Activated CD8-positive, alpha-beta memory T cell treated with anti-CD3 and anti-CD28 coated beads for 1 hour (primary cell): ENCODE results near the gene THAP9.
"Not testable (repeated sequence)": the region's sequence is repeated elsewhere in the genome, so short reads cannot be mapped to it uniquely, and the experiment has no call there.

Experiments
- DNase-seq, 2 donors: peaks; one replicate each; pipeline ENCODE4 v3.0.0-alpha.2; 2020; ENCODE audit warnings: low read depth in 1 of 2; ENCODE audit errors: extremely low read depth in 1 of 2

THAP9 gene

GRCh38 chr4:82893942-82894341 is 6.6 kb upstream of the THAP9 start:
- no peak for DNase-seq

GRCh38 chr4:82896755-82897154 is 3.8 kb upstream of the THAP9 start:
- no peak for DNase-seq

DNA sequence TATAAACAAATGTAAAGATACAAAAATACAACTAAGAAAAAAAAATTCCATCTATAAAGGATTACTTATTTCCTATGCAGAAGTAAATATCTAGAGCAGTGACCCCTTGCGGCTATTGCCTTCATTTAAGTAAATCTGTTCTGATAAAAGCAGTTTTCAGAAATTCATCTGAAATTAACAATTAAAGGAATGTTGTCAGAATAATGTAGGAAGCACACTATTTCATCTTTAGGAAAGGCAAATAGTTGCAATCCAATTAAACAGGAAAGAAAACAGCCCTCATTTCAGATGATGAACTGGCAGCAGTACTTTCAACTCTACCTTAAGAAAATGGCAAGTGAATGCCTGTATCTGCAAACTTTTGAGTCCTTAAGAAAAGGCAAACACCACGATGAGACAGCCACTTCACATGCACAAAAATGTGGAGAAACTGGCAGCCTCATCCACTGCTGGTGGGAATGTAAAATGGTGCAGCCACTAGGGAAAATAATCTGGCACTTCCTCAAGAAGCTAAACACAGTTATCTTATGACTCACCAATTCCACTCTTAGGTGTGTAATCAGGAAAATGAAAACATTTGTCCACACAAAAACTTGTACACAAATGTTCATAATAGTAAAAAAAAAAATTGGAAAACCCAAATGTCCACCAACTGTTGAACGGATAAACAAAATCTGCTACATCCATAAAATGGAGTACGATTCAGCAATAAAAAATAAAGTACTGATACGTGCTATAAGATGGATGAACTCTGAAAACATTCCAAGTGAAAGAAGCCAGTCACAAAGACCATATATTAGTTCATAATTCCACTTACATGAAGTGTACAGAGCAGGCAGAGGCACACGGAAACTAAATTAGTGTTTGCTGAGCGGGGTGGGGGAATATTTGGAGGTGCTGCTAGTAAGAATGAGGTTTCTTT is 2.0 kb upstream of the THAP9 start:
- no peak for DNase-seq

- DNase-seq = no peak
Measured at GRCh38 chr4:82899374-82900065, 1.0 kb upstream of the THAP9 start.

DNA sequence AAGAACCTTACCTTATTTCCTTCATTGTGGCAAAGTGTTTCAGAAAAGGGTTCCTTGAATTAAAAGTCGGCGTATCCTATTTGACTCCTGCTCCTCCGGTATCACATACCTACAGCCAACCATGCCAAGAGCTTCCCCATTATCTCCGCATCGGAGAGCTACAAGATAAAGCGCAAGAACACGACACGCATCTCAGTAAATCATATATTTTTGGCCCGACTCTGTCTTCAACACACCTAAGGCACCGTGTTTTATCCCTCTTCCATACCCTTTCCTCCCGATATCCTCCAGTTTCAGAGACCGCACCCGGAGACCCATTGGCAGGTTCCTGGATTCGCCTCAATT is 497 bp upstream of the THAP9 start:
- no peak for DNase-seq

DNA sequence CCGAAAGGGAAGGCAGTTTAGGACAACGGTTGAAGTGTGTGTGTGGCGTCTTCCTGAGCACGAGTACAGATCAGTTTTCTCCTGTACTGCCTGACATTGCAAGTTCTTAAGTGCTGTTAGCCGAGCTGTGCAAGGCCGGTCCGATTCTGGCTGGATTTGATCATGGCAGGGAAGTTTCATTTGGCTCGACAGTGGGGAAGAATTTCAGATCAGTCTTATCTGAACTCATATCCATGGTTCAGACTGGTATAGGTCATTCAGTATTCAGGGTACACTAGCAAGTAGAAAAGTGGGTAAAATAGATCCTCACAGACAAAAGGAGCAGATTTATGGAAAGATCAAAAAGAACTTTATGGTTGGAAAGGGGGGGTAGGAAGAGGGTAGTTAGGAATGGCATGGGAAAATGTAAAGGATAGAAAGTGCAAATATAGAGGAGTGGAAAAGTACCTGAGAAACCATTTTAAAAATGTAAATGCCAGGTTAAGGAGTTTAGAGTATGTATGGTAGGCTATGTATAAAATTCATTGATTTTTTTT is 716 bp downstream of the THAP9 start:
- DNase-seq = no peak

- DNase-seq = no peak
Measured at GRCh38 chr4:82903737-82904136, 3.2 kb downstream of the THAP9 start.

- DNase-seq = no peak
Measured at GRCh38 chr4:82905205-82905604, 4.7 kb downstream of the THAP9 start.

GRCh38 chr4:82906469-82906868 is 5.9 kb downstream of the THAP9 start:
- no peak for DNase-seq

GRCh38 chr4:82909326-82909725 is 8.8 kb downstream of the THAP9 start:
- DNase-seq = no peak

GRCh38 chr4:82913305-82913704 is 12.8 kb downstream of the THAP9 start:
- no peak for DNase-seq

DNA sequence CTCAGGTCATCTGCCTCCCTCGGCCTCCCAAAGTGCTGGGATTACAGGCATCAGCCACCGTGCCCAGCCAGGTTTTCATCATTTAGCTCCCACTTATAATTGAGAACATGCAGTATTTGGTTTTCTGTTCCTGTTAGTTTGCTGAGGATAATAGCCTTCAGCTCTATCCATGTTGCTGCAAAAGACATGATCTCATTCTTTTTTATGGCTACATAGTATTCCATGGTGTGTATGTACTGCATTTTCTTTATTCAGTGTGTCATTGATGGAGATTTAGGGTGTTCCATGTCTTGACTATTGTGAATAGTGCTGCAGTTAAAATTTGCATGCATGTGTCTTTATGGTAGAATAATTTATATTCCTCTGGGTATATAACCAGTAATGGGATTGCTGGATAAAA is 13.4 kb downstream of the THAP9 start:
- DNase-seq = not testable (repeated sequence)

- DNase-seq = no peak
Measured at GRCh38 chr4:82918091-82918490, 17.6 kb downstream of the THAP9 start.

GRCh38 chr4:82919386-82919785 is 18.9 kb downstream of the THAP9 start:
- DNase-seq = no peak

DNA sequence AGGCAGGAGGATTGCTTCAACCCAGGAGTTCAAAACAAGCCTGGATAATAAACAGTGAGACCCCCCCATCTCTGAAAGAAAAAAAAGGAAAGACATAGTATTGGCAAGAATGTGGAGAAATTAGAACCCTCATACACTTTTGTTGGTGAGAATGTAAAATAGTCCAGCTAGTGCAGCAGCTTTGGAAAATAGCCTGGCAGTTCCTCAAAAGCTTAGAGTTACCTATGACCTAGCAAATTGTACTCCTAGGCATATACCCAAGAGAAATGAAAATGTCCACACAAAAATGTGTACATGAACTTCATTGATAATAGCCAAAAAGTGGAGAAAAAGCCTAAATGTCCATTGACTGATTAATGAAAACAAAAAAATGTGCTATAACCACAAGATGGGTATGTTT is 21.3 kb downstream of the THAP9 start:
- no peak for DNase-seq

DNA sequence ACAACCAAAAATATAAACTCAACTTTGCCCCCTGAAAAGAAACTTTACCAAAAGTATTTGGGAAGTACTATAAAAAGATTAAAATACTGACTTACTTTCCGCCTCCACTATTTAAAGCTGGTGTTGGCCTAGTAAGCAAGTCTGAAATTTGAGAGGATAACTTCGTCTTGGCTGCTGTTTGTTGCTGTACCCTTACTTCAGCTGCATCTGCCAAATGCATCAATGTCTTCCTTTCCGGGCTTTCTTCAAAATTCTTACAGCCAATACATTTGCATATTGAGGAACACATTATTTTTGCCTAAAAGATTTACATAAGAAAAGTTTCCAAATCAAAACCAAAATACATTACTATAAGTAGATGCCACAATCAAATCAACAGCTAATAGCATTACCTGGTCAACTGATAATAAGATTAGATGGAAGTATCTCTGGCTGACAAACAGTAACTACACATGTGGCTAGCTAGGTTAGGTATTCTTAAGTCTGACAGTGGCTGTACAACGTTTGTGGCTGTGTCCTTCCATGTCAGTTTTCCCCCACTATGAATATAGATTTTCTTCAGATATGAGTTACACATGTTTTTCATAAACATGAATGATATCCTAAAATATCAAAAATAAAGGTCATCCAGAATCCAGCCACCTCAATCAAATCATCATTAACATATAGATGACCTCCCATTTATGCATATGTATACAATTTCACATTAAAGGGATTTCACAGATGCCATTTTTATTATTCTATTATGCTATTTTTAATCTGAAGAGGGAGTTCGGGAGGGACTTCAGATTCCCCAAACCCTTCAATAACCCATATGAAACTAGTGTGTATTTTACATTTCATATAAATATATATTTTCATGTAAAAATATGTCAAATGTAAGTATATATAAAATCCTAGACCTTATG is 30.6 kb downstream of the THAP9 start:
- DNase-seq = no peak

DNA sequence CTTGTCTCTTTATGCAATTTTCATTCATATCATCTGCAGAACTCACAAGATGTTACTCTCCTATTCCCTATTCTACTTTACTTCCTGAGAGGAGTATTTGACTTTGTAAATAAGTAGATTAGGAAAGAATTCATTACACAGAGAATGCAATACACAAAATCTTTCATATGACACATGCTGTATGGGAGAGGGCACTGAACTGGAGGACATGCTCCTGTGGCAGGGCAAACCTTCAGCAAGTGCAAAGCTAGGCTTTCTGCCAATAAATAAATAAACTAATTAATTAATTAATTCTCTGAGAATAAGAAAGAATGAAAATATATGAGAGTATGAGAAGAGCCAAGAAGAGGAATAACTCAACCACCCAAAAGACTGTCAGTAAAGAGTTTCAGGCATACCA is 33.9 kb downstream of the THAP9 start:
- DNase-seq = no peak

DNA sequence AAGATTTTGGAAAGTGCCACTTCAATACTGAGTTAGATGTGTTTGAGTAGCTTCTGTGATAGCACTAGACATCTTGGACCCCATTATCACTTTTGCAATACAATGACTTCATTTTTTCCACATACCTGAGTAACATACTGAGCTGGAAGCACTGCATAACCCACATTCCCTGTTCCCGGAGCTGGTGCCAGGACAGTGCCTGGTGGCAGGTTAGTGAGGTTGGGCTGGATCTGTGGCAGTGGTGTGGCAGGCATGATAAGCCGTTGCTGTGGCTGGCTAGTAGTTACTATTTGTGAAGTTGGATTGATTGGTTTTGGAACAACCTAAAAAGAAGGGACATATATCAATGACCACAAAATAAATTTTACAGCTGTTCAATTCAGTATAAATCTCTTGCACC is 38.9 kb downstream of the THAP9 start:
- no peak for DNase-seq

- no peak for DNase-seq
Measured at GRCh38 chr4:82947498-82947897, 47.0 kb downstream of the THAP9 start.

DNA sequence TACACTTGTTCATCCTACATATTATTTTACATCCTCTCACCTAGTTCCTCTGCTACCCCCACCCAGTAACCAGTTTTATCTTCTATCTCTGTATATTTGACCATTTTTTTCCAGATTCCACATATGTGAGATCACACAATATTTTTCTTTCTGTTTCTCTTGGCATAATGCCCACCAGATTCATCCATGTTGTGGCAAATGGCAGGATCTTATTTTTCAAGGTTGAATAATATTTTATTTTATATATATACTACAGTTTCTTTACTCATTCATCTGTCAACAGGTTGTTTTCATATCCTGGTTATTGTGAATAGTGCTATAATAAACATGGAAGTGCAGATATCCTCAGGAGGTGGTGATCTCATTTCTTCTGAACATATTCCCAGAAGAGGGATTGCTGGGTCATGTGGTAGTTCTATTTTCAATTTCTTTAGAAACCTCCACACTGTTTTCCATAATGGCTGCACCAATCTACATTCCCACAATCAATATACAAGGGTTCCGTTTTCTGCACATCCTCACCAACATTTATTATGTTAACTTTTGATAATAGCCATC is 48.2 kb downstream of the THAP9 start:
- no peak for DNase-seq

GRCh38 chr4:82951196-82951595 is 50.7 kb downstream of the THAP9 start:
- DNase-seq = no peak
